ENCODE results near the gene TBC1D22A. TPM values are rescaled to one million over a fixed set of nuclear protein-coding genes. Genes with fewer than 3 reads are reported as not detected.

TBC1D22A gene
- total RNA-seq, 2 donors from 2014 or later, result 28.9 to 31.3 TPM

DNA sequence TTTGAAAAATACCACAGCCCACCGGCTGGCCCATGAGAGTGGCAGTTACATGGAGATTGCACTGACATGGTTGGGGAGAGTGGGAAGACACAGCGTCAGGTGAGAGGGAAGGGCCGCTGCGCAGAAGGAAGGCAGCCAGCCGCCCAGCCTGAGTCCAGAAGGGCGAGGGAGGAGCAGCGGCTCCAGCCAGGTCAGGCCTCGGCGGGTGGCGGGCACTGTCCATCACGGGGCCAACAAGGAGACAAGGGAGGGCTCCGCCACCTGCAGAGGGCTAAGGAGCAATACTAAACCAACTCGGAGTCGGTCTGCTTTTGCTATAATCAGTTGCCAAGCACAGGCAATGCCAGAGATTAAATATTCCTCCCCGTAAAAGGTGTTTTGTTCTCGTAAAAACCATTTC is 384.5 kb downstream of the TBC1D22A start:
- no peaks in the 10 kb centered on the region for H3K9me3 ChIP-seq
- H3K27ac ChIP-seq, result no peak overlapping the region
- H3K4me1 ChIP-seq (ENCODE audit: control insufficient read depth in 1 of 2, low read depth in 2 of 2), result no peaks in the 10 kb centered on the region
- DNase-seq (ENCODE audit: low spot score) (no peak), ATAC-seq (ENCODE audit: insufficient number of reproducible peaks, low FRiP score, low read depth) (no peak)
- no peak overlapping the region for H3K4me3 ChIP-seq
- H3K36me3 ChIP-seq, result no peaks in the 10 kb centered on the region
- H3K27me3 ChIP-seq (replicated peaks; ENCODE audit: insufficient read depth), result no peaks in the 10 kb centered on the region
- TF ChIP-seq CTCF (IDR thresholded peaks at IDR 0.05), result no peak

DNA sequence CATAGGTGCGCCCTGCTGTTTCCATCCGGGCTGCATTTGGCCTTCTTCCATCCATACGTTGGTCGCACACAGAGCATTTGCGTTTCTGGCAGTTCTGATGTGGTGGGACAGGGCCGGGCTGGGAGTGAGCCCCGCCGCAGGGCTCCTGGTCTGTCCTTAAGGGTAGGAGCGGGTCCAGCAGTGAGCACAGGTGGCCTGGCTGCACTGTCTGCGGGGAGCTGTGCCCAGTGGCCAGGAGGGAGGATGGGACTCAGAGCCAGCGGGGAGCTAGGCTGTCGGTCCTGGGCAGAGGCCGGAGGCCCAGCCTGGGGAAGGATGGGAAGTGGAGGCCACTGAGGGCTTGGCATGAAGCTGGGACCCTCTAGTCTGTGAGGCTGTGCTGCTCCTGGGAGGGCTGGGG is 385.1 kb downstream of the TBC1D22A start:
- ATAC-seq (ENCODE audit: insufficient number of reproducible peaks, low FRiP score, low read depth), result no peak
- TF ChIP-seq CTCF (IDR thresholded peaks at IDR 0.05), result no peak

GRCh38 chr22:47148510-47148909 is 386.1 kb downstream of the TBC1D22A start:
- DNase-seq (ENCODE audit: low spot score), result no peak
- Histone ChIP-seq H3K27me3 (replicated peaks; ENCODE audit: insufficient read depth) (no peaks in the 10 kb centered on the region), H3K4me1 (ENCODE audit: control insufficient read depth in 1 of 2, low read depth in 2 of 2) (no peaks in the 10 kb centered on the region), H3K36me3 (no peaks in the 10 kb centered on the region), H3K9me3 (no peaks in the 10 kb centered on the region), H3K4me3 (no peak overlapping the region), H3K27ac (no peak overlapping the region)
- ATAC-seq (ENCODE audit: insufficient number of reproducible peaks, low FRiP score, low read depth), result no peak
- TF ChIP-seq CTCF (IDR thresholded peaks at IDR 0.05), result no peak

More for the DNA sequence above, 385.1 kb downstream of the TBC1D22A start:
- Histone ChIP-seq H3K9me3 (no peaks in the 10 kb centered on the region), H3K36me3 (no peaks in the 10 kb centered on the region), H3K27me3 (replicated peaks; ENCODE audit: insufficient read depth) (no peaks in the 10 kb centered on the region), H3K4me3 (no peak overlapping the region), H3K4me1 (ENCODE audit: control insufficient read depth in 1 of 2, low read depth in 2 of 2) (no peaks in the 10 kb centered on the region), H3K27ac (no peak overlapping the region)
- DNase-seq (ENCODE audit: low spot score), result no peak

GRCh38 chr22:47148956-47149728 is 386.7 kb downstream of the TBC1D22A start:
- no peak for ATAC-seq (ENCODE audit: insufficient number of reproducible peaks, low FRiP score, low read depth)

GRCh38 chr22:47149976-47150375 is 387.5 kb downstream of the TBC1D22A start:
- no peak for DNase-seq (ENCODE audit: low spot score)
- no peak for TF ChIP-seq CTCF (IDR thresholded peaks at IDR 0.05)

More at GRCh38 chr22:47148956-47149728, 386.7 kb downstream of the TBC1D22A start:
- H3K27ac ChIP-seq, result no peak overlapping the region
- H3K27me3 ChIP-seq (replicated peaks; ENCODE audit: insufficient read depth), result no peaks in the 10 kb centered on the region
- TF ChIP-seq CTCF (IDR thresholded peaks at IDR 0.05), result no peak
- no peak for DNase-seq (ENCODE audit: low spot score)
- no peak overlapping the region for H3K4me3 ChIP-seq
- peaks cover 0 to under 1% of the 10 kb centered on the region in 2 donors for H3K4me1 ChIP-seq (ENCODE audit: control insufficient read depth in 1 of 2, low read depth in 2 of 2)
- no peaks in the 10 kb centered on the region for H3K9me3 ChIP-seq
- H3K36me3 ChIP-seq, result no peaks in the 10 kb centered on the region

More at GRCh38 chr22:47149976-47150375, 387.5 kb downstream of the TBC1D22A start:
- Histone ChIP-seq H3K27me3 (replicated peaks; ENCODE audit: insufficient read depth) (no peaks in the 10 kb centered on the region), H3K36me3 (no peaks in the 10 kb centered on the region), H3K9me3 (no peaks in the 10 kb centered on the region), H3K27ac (no peak overlapping the region), H3K4me3 (no peak overlapping the region), H3K4me1 (ENCODE audit: control insufficient read depth in 1 of 2, low read depth in 2 of 2) (peaks cover 0 to 6% of the 10 kb centered on the region in 2 donors)
- ATAC-seq (ENCODE audit: insufficient number of reproducible peaks, low FRiP score, low read depth), result no peak
